Hepatocyte (in vitro differentiated cells): ENCODE data around the gene ABLIM1. TPM values are rescaled to one million over a fixed set of nuclear protein-coding genes. Genes with fewer than 3 reads are reported as not detected.
A peak's percentile ranks its signal among the peaks of the same experiment; 100 is the strongest.

ENCODE experiments used
- DNase-seq: peaks from one replicate; pipeline ENCODE4 v3.0.0-alpha.2; 2016; ENCODE audit warnings: low spot score
- H2AFZ ChIP-seq: fragments of 200-600 bp; sonication (generic); 2 replicates; pipeline ENCODE4 v1.6.0; 2016; ENCODE audit warnings: antibody characterized with exemption, mild to moderate bottlenecking
- H3K27ac ChIP-seq: fragments of 200-600 bp; sonication (generic); 2 replicates; pipeline ENCODE4 v1.5.1; 2016; ENCODE audit warnings: mild to moderate bottlenecking
- H3K27me3 ChIP-seq: fragments of 200-600 bp; sonication (generic); 2 replicates; pipeline ENCODE4 v1.6.1; 2016
- H3K36me3 ChIP-seq: fragments of 200-600 bp; sonication (generic); replicated peaks from 2 replicates; pipeline ENCODE4 v1.5.1; 2016; ENCODE audit warnings: low read depth; ENCODE audit not compliant: insufficient read depth
- H3K4me1 ChIP-seq: fragments of 200-600 bp; sonication (generic); 2 replicates; pipeline ENCODE4 v1.5.1; 2016; ENCODE audit warnings: mild to moderate bottlenecking, moderate library complexity; ENCODE audit not compliant: insufficient read depth
- H3K4me2 ChIP-seq: fragments of 200-600 bp; sonication (generic); 2 replicates; pipeline ENCODE4 v1.6.0; 2016
- H3K4me3 ChIP-seq: fragments of 200-600 bp; sonication (generic); 2 replicates; pipeline ENCODE4 v1.5.1; 2016; ENCODE audit warnings: mild to moderate bottlenecking
- H3K79me2 ChIP-seq: fragments of 200-600 bp; sonication (generic); 2 replicates; pipeline ENCODE4 v1.6.0; 2017; ENCODE audit warnings: mild to moderate bottlenecking
- H3K9me2 ChIP-seq: fragments of 200-600 bp; sonication (generic); replicated peaks from 2 replicates; pipeline ENCODE4 v1.6.0; 2017; ENCODE audit warnings: mild to moderate bottlenecking; ENCODE audit not compliant: insufficient read depth
- H3K9me3 ChIP-seq: fragments of 200-600 bp; sonication (generic); 2 replicates; pipeline ENCODE4 v1.5.1; 2016; ENCODE audit warnings: low read depth, mild to moderate bottlenecking
- H4K20me1 ChIP-seq: fragments of 200-600 bp; sonication (generic); 2 replicates; pipeline ENCODE4 v1.6.0; 2016; ENCODE audit warnings: mild to moderate bottlenecking; ENCODE audit not compliant: insufficient read depth, poor library complexity, severe bottlenecking
- CTCF ChIP-seq: fragments of 200-600 bp; sonication (generic); IDR thresholded peaks from 2 replicates; pipeline ENCODE4 v1.5.1; 2016; ENCODE audit warnings: antibody characterized with exemption, mild to moderate bottlenecking; ENCODE audit not compliant: poor library complexity
- EZH2 ChIP-seq: fragments of 200-600 bp; sonication (generic); IDR thresholded peaks from 2 replicates; pipeline ENCODE4 v1.6.1; 2016; ENCODE audit warnings: antibody characterized with exemption, mild to moderate bottlenecking, borderline replicate concordance
- EZH2phosphoT487 ChIP-seq: fragments of 200-600 bp; sonication (generic); IDR thresholded peaks from one replicate; pipeline ENCODE4 v1.6.1; 2018; ENCODE audit warnings: antibody characterized with exemption, mild to moderate bottlenecking, low read depth, moderate library complexity; ENCODE audit not compliant: unreplicated experiment, severe bottlenecking
- WGBS: methylation state at CpG from one replicate; pipeline ENCODE4 v1.1.6; 2016; ENCODE audit warnings: low lambda C conversion rate; ENCODE audit errors: missing lambda C conversion rate; 5-methylcytosine and 5-hydroxymethylcytosine counted together
- polyA plus RNA-seq: library from polyadenylated mRNA; unstranded; fragments of >200 nt; fragmentation: Nextera tagmentation; extraction: Ambion mirVana; gene quantifications from 2 replicates; pipeline ENCODE4 v1.2.1, GENCODE V29; 2016
- total RNA-seq: library from RNA; depleted of rRNA; stranded (reverse); fragments of >200 nt; gene quantifications from 2 replicates; pipeline ENCODE4 v1.2.3, GENCODE V29; 2014

The ABLIM1 gene
- total and polyA plus RNA-seq, 2 experiments from 2014 or later: 20.8 to 31.6 TPM

- WGBS: 65% methylated on average over 5 of the region's 5 CpGs
- H3K9me2 ChIP-seq: no peaks in the 10 kb centered on the region
- no peaks in the 10 kb centered on the region for H3K36me3 ChIP-seq
- no peak for DNase-seq
- no peaks in the 10 kb centered on the region for H4K20me1 ChIP-seq
- H2AFZ ChIP-seq: no peak overlapping the region
- H3K27me3 ChIP-seq: no peaks in the 10 kb centered on the region
- peaks cover 10% of the 10 kb centered on the region for H3K79me2 ChIP-seq
- no peaks in the 10 kb centered on the region for H3K9me3 ChIP-seq
- peak overlapping the region; percentile 59 for H3K27ac ChIP-seq
- peak overlapping the region; percentile 9 for H3K4me2 ChIP-seq
- peaks cover 18% of the 10 kb centered on the region for H3K4me1 ChIP-seq
- TF ChIP-seq CTCF (no peak), EZH2 (no peak), EZH2phosphoT487 (no peak)
- H3K4me3 ChIP-seq: no peak overlapping the region
These were observed 4.7 kb upstream of the ABLIM1 start for GRCh38 chr10:114662646-114663217.

GRCh38 chr10:114661212-114661880 lies 3.3 kb upstream of the ABLIM1 start:
- Histone ChIP-seq H3K36me3 (no peaks in the 10 kb centered on the region), H3K4me1 (peaks cover 18% of the 10 kb centered on the region), H3K4me3 (no peak overlapping the region), H2AFZ (no peak overlapping the region), H3K9me2 (no peaks in the 10 kb centered on the region), H3K79me2 (peaks cover 13% of the 10 kb centered on the region), H3K4me2 (no peak overlapping the region), H4K20me1 (no peaks in the 10 kb centered on the region), H3K27ac (no peak overlapping the region), H3K27me3 (no peaks in the 10 kb centered on the region), H3K9me3 (no peaks in the 10 kb centered on the region)
- 96% methylated on average over 3 of the region's 3 CpGs for WGBS
- TF ChIP-seq EZH2 (no peak), EZH2phosphoT487 (no peak), CTCF (no peak)
- no peak for DNase-seq

- WGBS: 64% methylated on average over 7 of the region's 7 CpGs
- H3K27ac ChIP-seq: peak overlapping the region; percentile 31
- no peaks in the 10 kb centered on the region for H3K27me3 ChIP-seq
- H3K4me1 ChIP-seq: peaks cover 28% of the 10 kb centered on the region
- H3K4me3 ChIP-seq: no peak overlapping the region
- TF ChIP-seq CTCF: no peak
- TF ChIP-seq EZH2: no peak
- no peak for TF ChIP-seq EZH2phosphoT487
- peak overlapping the region; percentile 55 for H3K4me2 ChIP-seq
- H3K9me3 ChIP-seq: no peaks in the 10 kb centered on the region
- no peaks in the 10 kb centered on the region for H4K20me1 ChIP-seq
- H2AFZ ChIP-seq: no peak overlapping the region
- no peak for DNase-seq
- peaks cover 9% of the 10 kb centered on the region for H3K79me2 ChIP-seq
- no peaks in the 10 kb centered on the region for H3K36me3 ChIP-seq
- no peaks in the 10 kb centered on the region for H3K9me2 ChIP-seq
These were observed 2.4 kb downstream of the ABLIM1 start for GRCh38 chr10:114655671-114656070.
